Fibroblast of skin of back (primary cell): ENCODE measurements around the gene CNN1.
A peak's percentile ranks its signal among the peaks of the same experiment; 100 is the strongest.
"Not testable (repeated sequence)": the region's sequence is repeated elsewhere in the genome, so short reads cannot be mapped to it uniquely, and the experiment has no call there.

ENCODE experiments used
- DNase-seq: peaks from one replicate; pipeline ENCODE4 v3.0.0-alpha.2; 2013

Gene CNN1

DNA sequence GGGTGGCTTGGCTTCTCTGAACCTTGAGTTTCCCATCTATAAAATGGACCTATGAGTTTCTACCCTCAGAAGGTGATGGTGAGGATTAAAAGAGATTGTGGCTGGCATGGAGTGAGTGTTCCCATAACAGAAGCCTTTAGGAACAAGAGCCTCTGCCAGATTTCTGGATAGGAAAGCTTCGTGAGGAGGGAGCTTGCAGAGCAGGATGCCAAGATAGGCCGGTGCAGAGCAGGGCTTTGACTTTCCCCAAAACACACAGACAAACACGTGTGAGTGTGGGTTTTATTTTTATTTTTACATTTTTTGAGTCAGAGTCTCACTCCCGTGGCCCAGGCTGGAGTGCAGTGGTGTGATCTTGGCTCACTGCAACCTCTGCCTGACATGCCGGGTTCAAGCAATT lies 3.7 kb upstream of the CNN1 start:
- DNase-seq: no peak

DNA sequence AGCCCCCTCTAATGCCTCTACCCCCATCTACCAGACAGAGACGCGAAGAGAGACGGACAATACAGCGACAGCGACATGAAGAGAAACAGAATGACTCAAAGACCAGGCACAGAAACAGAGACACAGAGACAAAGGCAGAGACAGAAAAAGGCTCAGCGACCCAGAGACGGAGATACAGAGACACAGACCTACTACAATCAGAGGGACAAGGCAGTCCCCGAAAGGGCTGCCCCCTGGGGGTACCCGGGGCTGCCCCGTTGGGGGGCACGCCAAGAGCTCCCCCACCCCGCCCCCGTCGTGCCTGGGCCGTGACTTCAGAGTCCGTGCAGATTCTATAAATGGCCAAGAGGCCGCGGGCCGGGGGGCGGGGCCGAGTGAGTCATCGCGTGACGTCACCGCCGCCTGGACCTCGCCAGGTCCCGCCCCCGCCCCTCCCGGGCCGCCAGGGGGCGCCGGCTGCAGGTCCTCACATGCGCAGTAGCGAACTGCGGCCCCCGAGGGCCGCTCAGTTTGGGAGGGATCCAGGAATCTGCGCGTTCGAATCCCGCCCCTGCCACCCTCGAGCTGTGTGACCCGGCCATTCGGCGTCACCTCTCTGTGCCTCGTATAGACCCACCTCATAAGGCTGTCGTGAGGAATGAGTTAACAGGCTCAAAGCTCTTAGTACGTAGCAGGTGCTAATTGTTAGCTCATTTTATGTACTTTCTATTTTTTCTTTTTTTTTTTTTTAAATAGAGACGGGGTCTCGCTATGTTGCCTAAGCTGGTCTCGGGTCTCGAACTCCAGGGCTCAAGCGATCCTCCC lies 2.7 kb upstream of the CNN1 start:
- DNase-seq: peak; percentile 88

DNA sequence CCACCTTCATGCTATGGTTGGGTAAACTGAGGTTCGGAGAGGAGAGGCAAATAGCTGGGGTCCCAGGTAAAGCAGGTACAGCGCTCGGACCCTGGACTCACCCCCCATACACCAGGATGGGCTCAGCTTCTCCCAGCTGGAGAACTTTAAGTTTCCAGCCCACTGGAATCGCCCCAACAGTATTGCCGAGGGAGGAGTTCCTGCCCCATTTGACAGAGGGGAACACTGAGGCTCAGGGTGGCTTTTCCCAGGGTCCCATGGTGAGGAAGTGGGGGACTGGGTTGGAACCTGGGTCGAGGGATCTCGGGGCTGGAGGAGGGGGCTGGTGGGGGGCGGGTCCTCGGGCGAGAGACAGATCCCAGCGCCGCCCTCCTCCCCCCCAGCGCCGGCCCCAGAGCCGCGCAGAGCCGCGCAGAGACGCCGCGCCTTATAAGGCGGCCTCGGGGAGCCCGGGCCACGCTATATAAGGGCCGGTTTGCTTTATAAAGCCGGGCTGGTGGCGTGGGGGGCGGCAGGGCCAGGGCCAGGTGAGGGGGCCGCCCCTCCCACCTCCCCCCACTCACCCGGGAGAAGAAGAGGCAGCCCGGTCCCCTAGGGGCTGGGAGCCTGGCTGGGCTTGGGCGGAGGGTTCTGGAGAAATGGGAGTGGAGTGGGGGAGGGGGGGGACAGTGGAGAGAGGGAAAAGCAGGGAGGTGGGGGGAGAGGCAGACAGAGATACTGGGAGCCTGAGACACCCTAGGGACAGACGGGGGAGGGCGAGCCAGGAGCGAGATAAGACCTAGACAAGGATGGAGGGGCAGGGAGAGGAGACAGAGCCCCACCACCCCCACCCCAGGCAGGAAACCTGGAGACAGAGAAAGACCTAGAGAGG lies 1.1 kb downstream of the CNN1 start:
- DNase-seq: peak; percentile 81

DNA sequence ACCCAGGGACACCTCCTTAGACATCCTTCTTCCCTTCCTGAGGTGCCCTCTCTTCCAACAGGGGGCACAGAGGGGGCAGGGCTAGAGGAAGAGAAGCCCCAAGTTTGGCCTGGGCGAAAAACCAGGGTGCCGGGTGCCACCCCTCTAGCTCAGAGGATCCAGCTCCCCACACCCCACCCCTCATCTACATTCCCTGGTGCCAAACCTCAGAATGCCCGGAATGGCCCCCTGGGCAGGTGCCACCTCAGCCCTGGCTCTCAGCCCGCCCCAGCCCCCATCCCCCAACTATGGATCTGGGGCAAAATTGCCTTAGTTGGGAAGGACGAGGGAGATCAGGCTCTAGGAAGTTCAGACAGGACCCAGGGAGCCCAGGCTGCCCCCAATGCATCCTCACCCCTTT lies 2.0 kb downstream of the CNN1 start:
- peak; percentile 36 for DNase-seq

DNA sequence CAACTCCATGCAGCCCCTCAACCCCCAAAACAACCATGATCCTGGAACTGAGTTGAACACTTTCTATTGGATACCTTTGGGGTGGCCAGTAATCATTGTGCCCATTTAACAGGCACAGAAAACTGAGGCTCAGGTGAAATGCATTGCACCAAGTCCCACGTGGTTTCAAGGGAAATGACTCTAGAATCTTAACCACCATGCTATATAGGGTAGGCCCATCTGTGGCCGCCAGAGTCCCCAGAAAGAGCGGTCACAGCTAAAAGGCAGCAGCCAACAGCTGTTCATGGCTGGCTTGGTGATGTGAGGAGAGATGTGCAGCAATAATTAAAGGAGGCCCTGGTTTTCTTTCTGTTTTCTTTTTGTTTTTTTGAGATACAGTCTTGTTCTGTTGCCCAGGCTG lies 2.6 kb downstream of the CNN1 start:
- no peak for DNase-seq

DNA sequence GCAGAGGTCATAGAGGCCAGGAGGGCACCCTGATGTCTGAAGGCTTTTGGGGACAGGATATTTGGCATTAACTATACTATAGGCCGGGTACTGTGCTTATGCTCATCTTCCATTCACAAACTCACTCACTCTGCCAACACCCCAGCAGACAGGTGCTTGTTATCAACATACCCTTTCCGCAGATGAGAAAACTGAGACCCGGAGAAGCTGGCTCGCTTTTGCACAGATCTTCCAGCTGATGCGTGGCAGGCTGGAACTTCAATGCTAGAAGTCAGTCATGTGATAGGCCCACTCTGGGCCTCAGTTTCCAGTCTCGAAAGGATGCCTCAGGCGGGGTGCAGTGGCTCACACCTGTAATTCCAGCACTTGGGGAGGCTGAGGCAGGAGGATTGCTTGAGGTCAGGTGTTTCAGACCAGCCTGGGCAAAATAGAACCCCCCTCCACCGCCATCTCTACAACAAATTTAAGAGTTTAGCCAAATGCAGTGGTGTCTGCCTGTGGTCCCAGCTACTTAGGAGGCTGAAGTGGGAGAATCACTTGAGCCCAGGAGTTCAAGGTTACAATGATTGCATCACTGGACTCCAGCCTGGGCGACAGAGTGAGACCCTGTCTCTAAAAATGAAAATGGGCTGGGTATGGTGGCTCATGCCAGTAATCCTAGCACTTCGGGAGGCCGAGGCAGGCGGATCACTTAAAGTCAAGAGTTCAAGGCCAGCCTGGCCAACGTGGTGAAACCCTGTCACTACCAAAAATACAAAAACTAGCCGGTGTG lies 9.5 kb downstream of the CNN1 start:
- DNase-seq: no peak

DNA sequence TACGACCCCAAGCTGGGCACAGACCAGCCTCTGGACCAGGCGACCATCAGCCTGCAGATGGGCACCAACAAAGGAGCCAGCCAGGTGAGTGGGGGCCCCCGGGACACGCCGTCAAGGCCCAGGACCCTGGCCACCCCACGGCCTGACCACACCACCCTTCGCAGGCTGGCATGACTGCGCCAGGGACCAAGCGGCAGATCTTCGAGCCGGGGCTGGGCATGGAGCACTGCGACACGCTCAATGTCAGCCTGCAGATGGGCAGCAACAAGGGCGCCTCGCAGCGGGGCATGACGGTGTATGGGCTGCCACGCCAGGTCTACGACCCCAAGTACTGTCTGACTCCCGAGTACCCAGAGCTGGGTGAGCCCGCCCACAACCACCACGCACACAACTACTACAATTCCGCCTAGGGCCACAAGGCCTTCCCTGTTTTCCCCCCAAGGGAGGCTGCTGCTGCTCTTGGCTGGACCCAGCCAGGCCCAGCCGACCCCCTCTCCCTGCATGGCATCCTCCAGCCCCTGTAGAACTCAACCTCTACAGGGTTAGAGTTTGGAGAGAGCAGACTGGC lies 10.8 kb downstream of the CNN1 start:
- no peak for DNase-seq

DNA sequence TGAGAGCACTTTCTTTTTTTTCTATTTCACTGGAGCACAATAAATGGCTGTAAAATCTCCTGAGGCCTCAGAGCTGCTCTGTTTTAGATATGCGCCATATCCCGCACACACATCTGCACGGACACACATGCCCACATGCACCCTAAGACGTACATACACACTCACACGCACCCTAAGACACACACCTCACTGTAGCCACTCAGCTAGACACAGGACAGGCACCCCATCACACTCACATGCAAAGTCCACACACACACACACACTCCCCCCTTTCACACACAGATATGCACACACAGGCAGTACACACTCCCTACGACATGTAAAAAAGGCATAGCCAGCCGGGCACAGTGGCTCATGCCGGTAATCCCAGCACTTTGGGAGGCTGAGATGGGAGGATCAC lies 11.6 kb downstream of the CNN1 start:
- DNase-seq: no peak

DNA sequence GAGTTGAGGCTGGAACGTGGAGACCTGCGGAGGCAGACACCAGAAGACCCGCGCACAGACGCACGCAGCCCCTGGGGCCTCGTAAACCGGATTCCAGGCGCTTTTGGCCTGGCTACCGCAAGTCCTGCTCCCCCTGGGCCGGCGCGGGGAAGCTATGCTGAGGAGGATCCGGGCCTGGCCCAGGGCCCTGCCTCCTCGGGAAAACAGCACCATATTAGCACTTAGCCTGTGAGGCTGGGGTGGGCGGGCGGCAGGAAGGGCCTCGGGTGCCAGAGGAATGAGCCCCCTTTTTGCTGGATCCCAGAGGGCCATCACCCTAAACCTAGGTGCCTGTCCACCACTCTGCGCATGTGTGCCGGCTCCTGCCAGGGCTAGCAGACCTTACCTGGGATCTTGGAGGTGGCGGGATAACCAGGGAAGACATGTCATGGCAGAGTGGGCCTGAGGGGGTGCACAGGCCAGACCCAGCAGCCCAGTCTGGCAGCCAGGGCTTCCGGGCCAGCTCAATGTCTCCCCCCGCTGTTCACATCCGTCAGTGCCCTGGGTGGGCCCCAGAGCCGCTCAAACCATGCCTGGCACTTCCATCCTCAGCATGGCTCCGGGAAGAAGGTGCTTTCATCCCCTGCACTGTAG lies 13.1 kb downstream of the CNN1 start:
- no peak for DNase-seq

DNA sequence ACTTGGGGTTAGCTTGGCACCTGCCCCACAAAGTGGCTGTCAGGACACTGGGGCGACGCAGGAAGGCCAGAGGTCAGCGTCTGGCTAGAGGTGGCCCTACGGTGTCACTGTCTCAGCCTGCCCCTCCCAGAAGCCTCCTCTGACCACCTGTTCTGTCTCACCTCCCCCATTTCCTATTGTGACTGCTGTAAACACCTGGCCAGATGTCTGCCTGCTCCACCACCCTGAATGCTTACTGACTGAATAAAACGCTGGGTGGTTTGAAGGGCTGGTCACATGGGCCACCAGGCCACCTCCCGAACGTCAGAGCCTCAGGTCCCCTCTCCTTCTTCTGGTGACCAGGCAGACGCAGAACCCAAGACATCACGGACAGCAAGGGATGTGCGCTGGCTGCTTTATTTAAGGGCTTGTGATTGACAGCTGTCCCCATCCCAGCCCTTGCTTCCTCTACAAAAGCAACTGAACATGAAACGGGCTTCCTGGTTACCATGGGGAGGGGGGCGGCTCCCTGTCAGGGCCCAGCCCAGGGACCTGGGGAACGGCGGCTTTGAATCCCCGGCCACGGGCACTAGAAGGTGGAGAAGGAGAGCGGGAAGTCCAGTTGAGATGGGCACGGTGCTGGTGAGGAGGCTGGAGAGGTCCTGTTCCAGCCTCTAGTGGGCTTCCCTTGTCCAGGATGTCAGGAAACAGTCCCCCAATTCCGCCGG lies 14.2 kb downstream of the CNN1 start:
- DNase-seq: no peak

DNA sequence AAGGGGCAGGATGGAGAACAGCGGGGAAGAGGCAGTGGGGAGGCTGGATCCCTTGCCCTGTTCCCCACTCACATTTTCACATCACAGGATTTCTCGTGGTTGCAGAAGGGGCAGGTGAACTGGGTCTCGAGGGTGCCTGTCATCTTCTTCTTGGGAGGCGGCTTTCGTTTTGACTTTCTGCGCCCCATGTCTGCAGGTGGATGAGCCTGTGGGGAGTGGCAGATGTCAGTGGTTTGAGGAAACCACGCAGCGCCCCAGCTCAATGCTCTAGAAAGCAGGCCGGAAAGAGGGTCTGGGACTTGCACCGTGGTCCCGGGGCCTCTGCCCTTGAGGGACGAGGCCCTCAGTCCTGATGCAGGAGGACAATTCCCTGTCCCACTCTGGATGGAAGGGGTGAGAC lies 15.5 kb downstream of the CNN1 start:
- no peak for DNase-seq

DNA sequence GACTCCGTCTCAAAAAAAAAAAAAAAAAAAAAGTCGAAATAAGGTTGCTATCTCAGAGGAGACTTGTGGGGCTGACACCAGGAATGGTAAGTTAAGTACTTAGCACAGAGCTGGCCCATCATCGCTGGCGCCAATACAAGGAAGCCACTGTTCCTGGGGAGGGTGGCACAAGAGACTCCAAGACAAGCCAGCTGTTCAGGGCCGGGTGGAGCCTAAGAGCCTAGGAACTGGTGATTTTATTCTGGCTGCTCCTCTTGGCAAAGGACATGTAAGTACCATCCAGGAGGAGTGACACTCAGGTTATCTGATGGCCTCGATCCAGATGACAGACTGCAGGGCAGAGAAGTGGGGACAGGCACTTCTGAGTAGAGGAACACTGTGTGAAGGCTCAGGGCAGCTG lies 16.6 kb downstream of the CNN1 start:
- no peak for DNase-seq

DNA sequence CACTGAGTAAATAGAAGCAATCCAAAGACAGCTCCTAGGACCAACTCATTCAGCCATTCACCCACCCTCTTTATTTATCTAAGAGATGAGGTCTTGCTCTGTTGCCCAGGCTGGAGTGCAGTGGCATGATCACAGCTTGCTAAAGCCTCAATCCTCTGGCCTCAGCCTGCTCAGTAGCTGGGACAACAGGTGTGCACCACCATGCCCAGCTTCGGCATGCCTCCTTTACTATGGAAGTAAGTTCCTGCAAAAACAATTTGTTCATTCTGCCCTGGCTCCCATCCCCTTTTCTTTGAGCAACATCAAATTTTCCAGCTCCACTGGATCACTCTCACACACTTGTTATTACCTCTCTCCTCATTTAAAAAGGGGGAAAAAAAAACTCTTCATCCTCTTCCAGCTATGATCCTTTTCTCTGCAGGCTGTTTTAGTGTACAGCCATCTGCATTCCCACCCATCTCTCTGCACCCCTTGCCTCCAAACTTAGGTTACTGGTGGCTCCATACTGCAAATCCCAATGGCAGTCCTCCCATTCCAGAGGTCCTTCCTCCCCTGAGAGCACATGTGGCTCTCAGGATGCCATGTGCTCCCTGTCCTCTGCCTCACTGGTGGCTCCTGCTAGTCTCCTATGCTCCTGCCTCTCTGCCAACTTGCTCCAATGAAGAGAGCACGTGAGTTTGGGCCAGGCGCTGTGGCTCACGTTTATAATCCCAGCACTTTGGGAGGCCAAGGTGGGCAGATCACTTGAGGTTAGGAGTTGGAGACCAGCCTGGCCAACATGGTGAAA lies 18.2 kb downstream of the CNN1 start:
- no peak for DNase-seq

DNA sequence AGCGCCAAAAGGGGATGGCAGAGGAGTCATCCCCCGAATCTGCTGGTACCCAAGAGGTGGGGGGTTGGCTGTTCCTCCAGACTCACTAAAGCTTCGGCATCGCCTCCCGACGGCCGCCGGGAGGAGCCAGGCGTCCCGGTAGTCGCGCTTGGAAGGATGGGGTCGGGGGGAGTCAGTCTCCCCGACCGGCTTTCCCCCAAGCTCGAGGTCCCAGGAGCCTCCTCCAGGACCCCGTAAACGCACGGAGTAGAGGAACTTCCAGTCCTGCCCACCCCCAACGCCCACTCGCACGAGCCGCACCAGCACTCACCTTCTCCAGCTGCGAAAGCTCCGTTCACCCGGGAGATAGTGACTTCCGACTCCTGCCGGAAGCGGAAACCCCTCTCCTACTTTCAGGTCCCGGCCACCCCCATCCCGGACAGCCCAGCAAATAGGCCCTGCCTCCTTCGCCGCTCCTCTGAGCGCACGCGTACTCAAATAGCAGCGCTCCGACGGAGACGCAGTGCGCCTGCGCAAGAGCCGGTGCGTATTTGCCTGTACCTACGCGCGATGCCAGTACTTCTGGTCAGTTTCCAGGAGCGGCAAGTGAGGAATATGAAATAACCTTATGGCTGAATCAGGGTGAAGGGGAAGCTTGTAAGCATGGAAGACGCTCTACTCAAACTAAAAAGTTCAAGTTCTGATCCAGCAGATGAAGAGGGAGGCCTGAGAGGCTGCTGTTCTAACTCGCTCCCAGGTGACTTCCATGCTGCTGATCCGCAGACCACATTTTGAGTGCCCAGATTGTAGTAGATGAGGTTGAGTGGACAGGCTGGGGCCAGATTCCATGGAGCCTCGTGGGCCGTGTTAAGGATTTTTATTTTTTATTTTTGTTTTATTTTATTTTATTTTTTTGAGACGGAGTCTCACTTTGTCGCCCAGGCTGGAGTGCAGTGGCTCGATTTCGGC lies 20.5 kb downstream of the CNN1 start, which contains the start of gene ELOF1:
ELOF1 (minus strand) TSS at position 350 of the 948 bp plus-strand sequence. CDS start 4,883 bp downstream, outside the sequence.
- DNase-seq: peak; percentile 97

DNA sequence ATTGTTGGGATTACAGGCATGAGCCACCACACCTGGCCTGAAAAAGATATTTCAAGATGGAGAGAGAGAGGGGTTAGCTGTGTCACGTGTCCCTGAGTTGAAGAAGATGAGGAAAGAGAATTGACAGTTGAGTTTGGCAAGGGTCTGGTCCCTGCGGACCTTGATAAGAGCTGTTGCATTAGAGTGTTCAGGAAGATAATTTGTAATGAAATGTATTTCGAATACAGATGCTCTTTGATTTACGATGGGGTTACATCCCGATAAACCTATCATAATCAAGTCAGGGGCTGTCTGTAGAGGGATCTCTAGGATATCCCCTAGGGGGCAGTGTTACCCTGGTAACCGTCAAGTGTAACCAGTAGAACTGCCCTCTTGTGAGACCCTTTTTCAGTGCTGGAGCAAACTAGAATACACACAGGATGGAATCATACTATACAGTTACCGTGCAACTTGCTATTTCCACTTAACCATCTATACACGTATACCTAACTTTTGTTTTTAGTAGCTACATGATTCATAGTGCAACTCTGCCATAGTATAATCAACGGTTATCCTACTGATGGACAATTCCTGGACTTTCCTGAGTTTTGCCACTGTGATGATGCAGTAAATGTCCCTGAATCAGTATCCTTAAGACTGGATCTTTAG lies 21.9 kb downstream of the CNN1 start:
- DNase-seq: peak; percentile 69

DNA sequence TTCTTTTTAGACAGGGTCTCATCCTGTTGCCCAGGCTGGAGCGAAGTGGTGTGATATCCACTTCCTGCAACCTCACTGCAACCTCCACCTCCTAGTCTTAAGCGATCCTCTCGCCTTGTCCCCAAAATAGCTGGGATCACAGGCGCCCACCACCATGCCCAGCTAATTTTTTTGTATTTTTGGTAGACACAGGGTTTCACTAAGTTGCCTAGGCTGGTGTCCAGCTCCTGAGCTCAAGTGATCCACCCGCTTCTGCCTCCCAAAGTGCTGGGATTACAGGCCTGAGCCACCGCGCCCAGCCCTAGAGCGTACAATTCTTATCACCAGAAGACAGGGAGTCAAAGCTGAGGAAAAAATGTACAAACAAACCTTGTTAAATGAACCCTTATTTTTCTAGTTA lies 24.9 kb downstream of the CNN1 start:
- no peak for DNase-seq

DNA sequence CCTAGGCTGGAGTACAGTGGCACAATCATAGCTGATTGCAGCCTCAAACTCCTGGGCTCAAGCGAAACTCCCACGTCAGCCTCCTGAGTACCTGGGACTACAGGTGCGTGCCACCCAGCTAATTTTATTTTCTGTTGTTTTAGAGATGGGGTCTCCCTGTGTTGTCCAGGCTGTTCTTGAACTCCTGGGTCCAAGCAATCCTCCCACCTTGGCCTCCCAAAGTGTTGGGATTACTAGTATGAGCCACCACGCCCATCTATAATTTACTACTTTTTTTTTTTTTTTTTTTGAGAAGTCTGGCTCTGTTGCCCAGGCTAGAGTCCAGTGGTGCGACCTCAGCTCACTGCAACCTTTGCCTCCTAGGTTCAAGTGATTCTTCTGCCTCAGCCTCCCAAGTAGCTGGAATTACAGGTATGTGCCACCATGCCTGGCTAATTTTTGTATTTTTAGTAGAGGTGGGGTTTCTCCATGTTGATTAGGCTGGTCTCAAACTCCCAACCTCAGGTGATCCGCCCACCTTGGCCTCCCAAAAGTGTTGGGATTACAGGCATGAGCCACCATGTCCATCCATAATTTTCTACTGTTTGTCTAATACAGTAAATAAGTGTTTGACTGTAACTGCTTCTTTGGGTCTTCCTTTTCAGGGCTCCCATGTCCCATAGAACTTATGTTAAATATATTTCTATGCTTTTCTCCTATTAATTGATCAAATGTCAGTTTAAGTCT lies 25.6 kb downstream of the CNN1 start:
- DNase-seq: not testable (repeated sequence)

DNA sequence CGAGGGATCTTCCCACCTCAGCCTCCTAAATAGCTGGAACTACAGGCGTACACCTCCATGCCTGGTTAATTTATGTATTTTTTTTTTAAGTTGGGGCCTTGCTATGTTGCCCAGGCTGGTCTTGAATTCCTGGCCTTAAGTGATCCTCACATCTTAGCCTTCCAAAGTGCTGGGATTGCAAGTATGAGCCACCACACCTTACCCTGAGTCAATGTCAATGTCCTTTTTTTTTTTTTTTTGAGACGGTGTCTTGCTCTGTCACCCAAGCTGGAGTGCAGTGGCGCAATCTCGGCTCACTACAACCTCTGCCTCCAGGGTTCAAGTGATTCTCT lies 27.0 kb downstream of the CNN1 start:
- not testable (repeated sequence) for DNase-seq
